SK-N-MC (cell line): ENCODE data around the gene NRP2.

Source experiments
- EZH2 ChIP-seq: fragments of 200-600 bp; sonication (generic); IDR thresholded peaks from one replicate; pipeline ENCODE4 v1.6.1; 2017; ENCODE audit warnings: antibody characterized with exemption
- FOXP2 ChIP-seq: optimal IDR thresholded peaks from 2 replicates; pipeline ENCODE3; 2011; ENCODE audit warnings: mild to moderate bottlenecking, moderate library complexity; ENCODE audit not compliant: insufficient read depth; ENCODE audit errors: extremely low read length, control extremely low read depth
- POLR2AphosphoS5 ChIP-seq: IDR thresholded peaks from 2 replicates; pipeline ENCODE4 v1.6.1; 2012; ENCODE audit warnings: mild to moderate bottlenecking, low read depth, low read length, borderline replicate concordance

DNA sequence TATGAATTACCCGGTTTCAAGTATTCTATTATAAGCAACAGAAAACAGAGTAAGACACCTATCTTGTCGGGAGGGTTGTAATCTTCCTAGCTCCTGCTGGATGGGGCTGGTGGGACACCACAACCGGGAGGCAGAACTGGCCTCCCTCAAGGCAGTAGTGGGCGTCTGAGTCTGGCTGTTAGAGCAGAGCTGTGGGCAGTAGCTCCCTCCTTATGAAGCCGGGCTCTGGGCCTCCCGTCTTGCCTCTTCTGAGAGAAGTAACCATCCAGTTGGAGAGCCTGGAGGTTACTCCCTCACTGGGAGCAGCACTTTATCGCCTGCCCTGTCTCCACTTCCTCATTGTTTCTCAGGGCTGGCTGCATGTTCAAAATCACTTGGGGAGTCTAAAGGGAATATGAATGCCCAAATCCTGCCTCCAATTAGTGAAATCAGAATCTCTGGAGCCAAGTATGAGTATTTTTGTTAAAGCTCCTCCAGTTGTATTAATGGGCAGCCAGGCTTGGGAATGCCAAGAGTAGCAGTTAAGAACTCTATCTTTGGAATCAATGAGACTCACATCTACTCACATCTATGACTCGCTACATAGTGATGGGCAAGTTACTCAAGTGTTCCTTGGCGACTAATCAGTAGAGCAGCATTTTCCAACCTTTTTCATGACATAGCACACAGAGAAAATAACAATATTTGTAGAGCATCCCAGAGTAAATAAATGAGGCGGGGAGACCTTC lies 27.3 kb upstream of the NRP2 start:
- TF ChIP-seq EZH2 (no peak), POLR2AphosphoS5 (no peak), FOXP2 (no peak)
